HUES6 (cell line): ENCODE data around the gene TMC6.
"Not testable (repeated sequence)": the region's sequence is repeated elsewhere in the genome, so short reads cannot be mapped to it uniquely, and the experiment has no call there.

Experiments
- H3K27ac ChIP-seq: 2 replicates; pipeline ENCODE4 v1.7.0; 2013; ENCODE audit warnings: low read depth, mild to moderate bottlenecking, low read length, inconsistent platforms
- H3K27me3 ChIP-seq: 2 replicates; pipeline ENCODE4 v1.6.1; 2013; ENCODE audit warnings: low read length; ENCODE audit not compliant: control insufficient read depth, insufficient read depth
- H3K36me3 ChIP-seq: 2 replicates; pipeline ENCODE4 v1.6.1; 2013; ENCODE audit warnings: low read length; ENCODE audit not compliant: control insufficient read depth, insufficient read depth
- H3K4me1 ChIP-seq: 2 replicates; pipeline ENCODE4 v1.6.1; 2013; ENCODE audit warnings: low read length; ENCODE audit not compliant: control insufficient read depth, insufficient read depth
- H3K4me3 ChIP-seq: 2 replicates; pipeline ENCODE4 v1.5.1; 2013; ENCODE audit warnings: low read depth, low read length
- H3K9ac ChIP-seq: one replicate; pipeline ENCODE4 v1.6.1; 2013; ENCODE audit warnings: mild to moderate bottlenecking, low read length
- H3K9me3 ChIP-seq: 2 replicates; pipeline ENCODE4 v1.6.1; 2013; ENCODE audit warnings: low read depth, low read length; ENCODE audit not compliant: control insufficient read depth, insufficient read depth

The TMC6 gene

GRCh38 chr17:78141437-78142118 lies 13.0 kb upstream of the TMC6 start:
- H3K9me3 ChIP-seq = no peaks in the 10 kb centered on the region
- H3K36me3 ChIP-seq = no peaks in the 10 kb centered on the region
- no peak overlapping the region for H3K27ac ChIP-seq
- H3K4me1 ChIP-seq = peaks cover 21% of the 10 kb centered on the region
- H3K27me3 ChIP-seq = no peaks in the 10 kb centered on the region
- H3K9ac ChIP-seq = no peak overlapping the region
- no peak overlapping the region for H3K4me3 ChIP-seq

- no peaks in the 10 kb centered on the region for H3K36me3 ChIP-seq
- H3K9ac ChIP-seq = peak overlapping the region; percentile 18
- H3K4me1 ChIP-seq = peaks cover 21% of the 10 kb centered on the region
- peak overlapping the region; percentile 58 for H3K4me3 ChIP-seq
- no peaks in the 10 kb centered on the region for H3K27me3 ChIP-seq
- H3K9me3 ChIP-seq = no peaks in the 10 kb centered on the region
- no peak overlapping the region for H3K27ac ChIP-seq
Observed at GRCh38 chr17:78140169-78141051, 11.9 kb upstream of the TMC6 start.

- H3K27ac ChIP-seq, H3K9ac ChIP-seq, H3K9me3 ChIP-seq, H3K27me3 ChIP-seq, H3K4me3 ChIP-seq, H3K36me3 ChIP-seq: not testable (repeated sequence)
- H3K4me1 ChIP-seq = peaks cover 21% of the 10 kb centered on the region
Observed at GRCh38 chr17:78139861-78140168, 11.3 kb upstream of the TMC6 start.

- no peaks in the 10 kb centered on the region for H3K9me3 ChIP-seq
- peaks cover 26% of the 10 kb centered on the region for H3K4me1 ChIP-seq
- no peak overlapping the region for H3K9ac ChIP-seq
- H3K27ac ChIP-seq = no peak overlapping the region
- peaks cover 7% of the 10 kb centered on the region for H3K27me3 ChIP-seq
- H3K4me3 ChIP-seq = no peak overlapping the region
- H3K36me3 ChIP-seq = no peaks in the 10 kb centered on the region
Observed at GRCh38 chr17:78138204-78139060, 9.9 kb upstream of the TMC6 start.

- H3K36me3 ChIP-seq = no peaks in the 10 kb centered on the region
- no peak overlapping the region for H3K4me3 ChIP-seq
- H3K4me1 ChIP-seq = peaks cover 33% of the 10 kb centered on the region
- H3K27me3 ChIP-seq = peaks cover 15% of the 10 kb centered on the region
- H3K9ac ChIP-seq = no peak overlapping the region
- no peak overlapping the region for H3K27ac ChIP-seq
- H3K9me3 ChIP-seq = no peaks in the 10 kb centered on the region
Observed at GRCh38 chr17:78137392-78138203, 9.0 kb upstream of the TMC6 start.

GRCh38 chr17:78135858-78136500 lies 7.4 kb upstream of the TMC6 start:
- H3K27me3 ChIP-seq = peaks cover 25% of the 10 kb centered on the region
- H3K36me3 ChIP-seq = no peaks in the 10 kb centered on the region
- H3K4me3 ChIP-seq = no peak overlapping the region
- H3K4me1 ChIP-seq = peaks cover 37% of the 10 kb centered on the region
- H3K27ac ChIP-seq = no peak overlapping the region
- no peak overlapping the region for H3K9ac ChIP-seq
- H3K9me3 ChIP-seq = no peaks in the 10 kb centered on the region

- H3K9ac ChIP-seq = no peak overlapping the region
- no peak overlapping the region for H3K4me3 ChIP-seq
- no peak overlapping the region for H3K27ac ChIP-seq
- peaks cover 41% of the 10 kb centered on the region for H3K4me1 ChIP-seq
- no peaks in the 10 kb centered on the region for H3K36me3 ChIP-seq
- no peaks in the 10 kb centered on the region for H3K9me3 ChIP-seq
- H3K27me3 ChIP-seq = peaks cover 27% of the 10 kb centered on the region
Observed at GRCh38 chr17:78134899-78135385, 6.4 kb upstream of the TMC6 start.

- no peak overlapping the region for H3K27ac ChIP-seq
- no peaks in the 10 kb centered on the region for H3K36me3 ChIP-seq
- H3K27me3 ChIP-seq = peaks cover 27% of the 10 kb centered on the region
- H3K4me3 ChIP-seq = no peak overlapping the region
- peaks cover 46% of the 10 kb centered on the region for H3K4me1 ChIP-seq
- H3K9ac ChIP-seq = no peak overlapping the region
- H3K9me3 ChIP-seq = no peaks in the 10 kb centered on the region
Observed at GRCh38 chr17:78133971-78134898, 5.7 kb upstream of the TMC6 start.

- Histone ChIP-seq H3K9me3 (no peaks in the 10 kb centered on the region), H3K4me1 (peaks cover 43% of the 10 kb centered on the region), H3K27ac (no peak overlapping the region), H3K9ac (no peak overlapping the region), H3K27me3 (peaks cover 27% of the 10 kb centered on the region), H3K36me3 (no peaks in the 10 kb centered on the region), H3K4me3 (no peak overlapping the region)
Observed at GRCh38 chr17:78133179-78133951, 4.8 kb upstream of the TMC6 start.
